B cell (primary cell): ENCODE results near the gene GLB1L3.

Source experiments
- EZH2 ChIP-seq: IDR thresholded peaks from 2 replicates; pipeline ENCODE4 v1.6.1; 2012; ENCODE audit warnings: borderline replicate concordance, low read depth, mild to moderate bottlenecking, moderate library complexity, low read length; ENCODE audit not compliant: insufficient read depth, poor library complexity, severe bottlenecking
- TF ChIP-seq, protein P1 (sequence below): fragments of 200-600 bp; IDR thresholded peaks from one replicate; pipeline ENCODE4 v1.8.0; 2022; ENCODE audit warnings: antibody characterized with exemption, mild to moderate bottlenecking

DNA sequence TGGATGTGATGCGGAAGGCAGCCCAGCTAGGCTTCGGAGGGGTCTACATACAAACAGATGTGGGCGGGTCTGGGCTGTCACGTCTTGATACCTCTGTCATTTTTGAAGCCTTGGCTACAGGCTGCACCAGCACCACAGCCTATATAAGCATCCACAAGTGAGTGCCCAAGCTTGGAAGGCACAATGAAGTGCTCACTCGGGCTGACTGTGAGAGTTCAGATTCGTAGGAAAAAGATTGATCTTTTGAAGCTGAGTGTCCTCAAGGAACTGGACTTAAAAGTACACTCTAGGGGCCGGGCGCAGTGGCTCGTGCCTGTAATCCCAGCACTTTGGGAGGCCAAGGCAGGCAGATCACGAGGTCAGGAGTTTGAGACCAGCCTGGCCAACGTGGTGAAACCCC is 19.1 kb upstream of the GLB1L3 start:
- TF ChIP-seq, protein P1, sequence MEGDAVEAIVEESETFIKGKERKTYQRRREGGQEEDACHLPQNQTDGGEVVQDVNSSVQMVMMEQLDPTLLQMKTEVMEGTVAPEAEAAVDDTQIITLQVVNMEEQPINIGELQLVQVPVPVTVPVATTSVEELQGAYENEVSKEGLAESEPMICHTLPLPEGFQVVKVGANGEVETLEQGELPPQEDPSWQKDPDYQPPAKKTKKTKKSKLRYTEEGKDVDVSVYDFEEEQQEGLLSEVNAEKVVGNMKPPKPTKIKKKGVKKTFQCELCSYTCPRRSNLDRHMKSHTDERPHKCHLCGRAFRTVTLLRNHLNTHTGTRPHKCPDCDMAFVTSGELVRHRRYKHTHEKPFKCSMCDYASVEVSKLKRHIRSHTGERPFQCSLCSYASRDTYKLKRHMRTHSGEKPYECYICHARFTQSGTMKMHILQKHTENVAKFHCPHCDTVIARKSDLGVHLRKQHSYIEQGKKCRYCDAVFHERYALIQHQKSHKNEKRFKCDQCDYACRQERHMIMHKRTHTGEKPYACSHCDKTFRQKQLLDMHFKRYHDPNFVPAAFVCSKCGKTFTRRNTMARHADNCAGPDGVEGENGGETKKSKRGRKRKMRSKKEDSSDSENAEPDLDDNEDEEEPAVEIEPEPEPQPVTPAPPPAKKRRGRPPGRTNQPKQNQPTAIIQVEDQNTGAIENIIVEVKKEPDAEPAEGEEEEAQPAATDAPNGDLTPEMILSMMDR = no peak
- no peak for TF ChIP-seq EZH2
